ENCODE measurements around the gene ENTPD8. TPM values are rescaled to one million over a fixed set of nuclear protein-coding genes. Genes with fewer than 3 reads are reported as not detected.

The ENTPD8 gene
- total RNA-seq, 1 experiment from 2014 or later: 0.77 TPM

DNA sequence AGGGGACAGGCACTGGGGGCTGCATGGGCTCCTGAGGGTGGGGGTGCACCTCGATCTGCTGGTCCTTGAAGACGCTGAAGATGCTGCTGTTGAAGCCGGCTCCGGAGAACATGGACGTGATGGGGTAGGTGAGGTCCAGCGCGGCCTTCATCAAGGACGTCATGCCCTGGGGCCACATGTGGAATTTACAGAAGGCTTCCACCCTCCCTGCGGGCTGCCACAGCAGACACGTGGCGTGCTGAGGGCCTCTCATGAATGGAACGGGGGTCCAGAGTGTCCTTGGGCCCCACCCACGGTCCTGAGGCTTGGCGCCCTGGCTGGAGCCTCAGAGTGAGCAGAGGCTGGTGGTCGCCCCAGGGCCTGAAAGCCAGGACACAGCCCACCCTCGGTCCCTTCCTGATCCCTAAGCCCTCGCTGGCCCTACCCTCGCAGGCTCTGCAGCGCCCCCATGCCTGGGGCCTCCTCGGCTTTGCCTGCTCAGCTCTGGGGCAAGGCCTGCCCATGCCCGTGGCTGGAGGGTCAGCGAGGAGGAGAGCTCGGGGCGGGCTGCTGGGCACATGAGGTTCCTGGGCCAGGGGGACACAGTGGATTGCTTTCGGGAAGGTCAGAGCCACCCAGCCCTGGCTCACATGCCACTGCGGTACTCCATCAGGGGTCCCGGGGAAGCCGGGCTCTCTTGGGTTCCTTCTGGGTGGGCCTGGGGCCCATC, 23.3 kb upstream of the ENTPD8 start:
- Histone ChIP-seq H2AFZ (ENCODE audit: low read length) (no peak overlapping the region), H4K20me1 (ENCODE audit: control insufficient read depth, insufficient read depth, insufficient read length) (no peaks in the 10 kb centered on the region), H2BK5ac (ENCODE audit: insufficient read length, low read length) (no peak overlapping the region), H3K14ac (ENCODE audit: insufficient read depth, low read length) (no peak overlapping the region), H3K23me2 (ENCODE audit: insufficient read length, low read depth, low read length, poor library complexity, severe bottlenecking) (peaks cover 5% of the 10 kb centered on the region), H3K27ac (ENCODE audit: insufficient read length, low read depth, low read length) (no peak overlapping the region), H2BK12ac (ENCODE audit: insufficient read length, low read depth, low read length) (no peak overlapping the region), H2AK5ac (ENCODE audit: insufficient read length, low read length) (no peak overlapping the region), H3K27me3 (ENCODE audit: insufficient read depth, low read length) (no peaks in the 10 kb centered on the region; the same call in 1 of the 2 replicates), H3K79me1 (ENCODE audit: insufficient read depth, low read depth, low read length, poor library complexity, severe bottlenecking) (no peaks in the 10 kb centered on the region), H2BK15ac (ENCODE audit: low read depth, low read length) (no peak overlapping the region), H4K8ac (replicated peaks; ENCODE audit: insufficient read length, low read depth, low read length) (no peak overlapping the region), H3K9ac (ENCODE audit: extremely low read depth, insufficient read length, low read length) (no peak overlapping the region), H4K5ac (ENCODE audit: insufficient read length, low read depth, low read length) (no peak overlapping the region), H2BK120ac (ENCODE audit: low read depth, low read length, poor library complexity, severe bottlenecking) (no peak overlapping the region), H3K9me3 (ENCODE audit: control insufficient read depth, low read depth, low read length) (no peaks in the 10 kb centered on the region), H3K4me1 (ENCODE audit: insufficient read depth, low read length) (no peaks in the 10 kb centered on the region), H3K18ac (ENCODE audit: insufficient read length, low read depth, low read length) (no peak overlapping the region), H3K79me2 (ENCODE audit: insufficient read depth, low read length) (no peaks in the 10 kb centered on the region), H3K4ac (ENCODE audit: low read depth, low read length) (no peak overlapping the region), H3K23ac (ENCODE audit: insufficient read length, low read depth, low read length) (no peak overlapping the region), H3K4me2 (ENCODE audit: insufficient read depth, insufficient read length, low read length) (no peak overlapping the region), H3K56ac (ENCODE audit: insufficient read length, low read depth, low read length) (no peak overlapping the region), H2BK20ac (ENCODE audit: low read depth, low read length, poor library complexity, severe bottlenecking) (no peak overlapping the region), H3T11ph (ENCODE audit: low read length) (no peak overlapping the region), H4K91ac (ENCODE audit: insufficient read length, low read depth, low read length) (no peak overlapping the region)
- Mint-ChIP-seq H3K9me3 (no peaks in the 10 kb centered on the region), H3K4me3 (no peak overlapping the region), H3K27me3 (ENCODE audit: low read depth) (peaks cover 34% of the 10 kb centered on the region), H3K4me1 (peaks cover 0 to 2% of the 10 kb centered on the region in 2 experiments; a peak in 1 of 4 replicates), H3K36me3 (ENCODE audit: insufficient read depth in 1 of 3, low read depth in 3 of 3) (no peaks in the 10 kb centered on the region), H3K27ac (no peak overlapping the region)
- DNase-seq: no peak
- WGBS (ENCODE audit: extremely low coverage, insufficient read length, low lambda C conversion rate): no CpG with 5 or more reads among the region's 28 CpGs
- TF ChIP-seq, protein P1, sequence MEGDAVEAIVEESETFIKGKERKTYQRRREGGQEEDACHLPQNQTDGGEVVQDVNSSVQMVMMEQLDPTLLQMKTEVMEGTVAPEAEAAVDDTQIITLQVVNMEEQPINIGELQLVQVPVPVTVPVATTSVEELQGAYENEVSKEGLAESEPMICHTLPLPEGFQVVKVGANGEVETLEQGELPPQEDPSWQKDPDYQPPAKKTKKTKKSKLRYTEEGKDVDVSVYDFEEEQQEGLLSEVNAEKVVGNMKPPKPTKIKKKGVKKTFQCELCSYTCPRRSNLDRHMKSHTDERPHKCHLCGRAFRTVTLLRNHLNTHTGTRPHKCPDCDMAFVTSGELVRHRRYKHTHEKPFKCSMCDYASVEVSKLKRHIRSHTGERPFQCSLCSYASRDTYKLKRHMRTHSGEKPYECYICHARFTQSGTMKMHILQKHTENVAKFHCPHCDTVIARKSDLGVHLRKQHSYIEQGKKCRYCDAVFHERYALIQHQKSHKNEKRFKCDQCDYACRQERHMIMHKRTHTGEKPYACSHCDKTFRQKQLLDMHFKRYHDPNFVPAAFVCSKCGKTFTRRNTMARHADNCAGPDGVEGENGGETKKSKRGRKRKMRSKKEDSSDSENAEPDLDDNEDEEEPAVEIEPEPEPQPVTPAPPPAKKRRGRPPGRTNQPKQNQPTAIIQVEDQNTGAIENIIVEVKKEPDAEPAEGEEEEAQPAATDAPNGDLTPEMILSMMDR (conservative IDR thresholded peaks at IDR 0.05): no peak

Measured in H9 (cell line).